GM13977 (cell line): Measurements from ENCODE around the gene ZNF236.

Experiments
- DNase-seq: peaks from one replicate; pipeline ENCODE4 v3.0.0; 2012; ENCODE audit warnings: low spot score
- in situ Hi-C: fragments of 300-500 bp; cut with MboI; formaldehyde crosslinking; loops from one replicate; pipeline ENCODE4 v1.12.0; 2022; ENCODE audit warnings: low sequenced_read_pairs, low pct_unique_long_range_greater_than_20kb, mixed read lengths, inconsistent platforms; ENCODE audit not compliant: unreplicated experiment
- TF ChIP-seq, protein P1 (sequence below): IDR thresholded peaks from 2 replicates; pipeline ENCODE4 v1.5.1; 2012; ENCODE audit warnings: mild to moderate bottlenecking, control low read depth; ENCODE audit not compliant: insufficient read depth; ENCODE audit errors: extremely low read depth, missing control alignments

The ZNF236 gene

DNA sequence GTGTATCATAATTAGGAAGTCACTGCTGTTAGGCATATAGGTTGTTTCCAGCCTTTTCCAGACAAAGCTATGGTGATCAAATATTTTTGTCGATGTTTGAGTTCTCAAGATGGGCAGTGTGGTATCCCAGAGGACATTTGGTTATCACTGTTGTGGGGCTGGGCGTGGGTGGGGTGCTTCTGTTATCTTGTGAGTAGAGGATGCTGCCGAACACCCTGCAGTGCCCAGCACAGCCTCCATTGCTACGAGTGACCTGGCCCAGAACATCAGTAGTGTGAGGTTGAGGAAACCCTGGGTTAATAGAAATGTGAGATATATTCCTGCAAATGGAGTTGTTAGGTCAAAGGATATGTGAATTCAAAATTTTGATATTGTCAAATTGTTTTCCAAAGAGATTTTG is 33.2 kb downstream of the ZNF236 start:
- TF ChIP-seq, protein P1, sequence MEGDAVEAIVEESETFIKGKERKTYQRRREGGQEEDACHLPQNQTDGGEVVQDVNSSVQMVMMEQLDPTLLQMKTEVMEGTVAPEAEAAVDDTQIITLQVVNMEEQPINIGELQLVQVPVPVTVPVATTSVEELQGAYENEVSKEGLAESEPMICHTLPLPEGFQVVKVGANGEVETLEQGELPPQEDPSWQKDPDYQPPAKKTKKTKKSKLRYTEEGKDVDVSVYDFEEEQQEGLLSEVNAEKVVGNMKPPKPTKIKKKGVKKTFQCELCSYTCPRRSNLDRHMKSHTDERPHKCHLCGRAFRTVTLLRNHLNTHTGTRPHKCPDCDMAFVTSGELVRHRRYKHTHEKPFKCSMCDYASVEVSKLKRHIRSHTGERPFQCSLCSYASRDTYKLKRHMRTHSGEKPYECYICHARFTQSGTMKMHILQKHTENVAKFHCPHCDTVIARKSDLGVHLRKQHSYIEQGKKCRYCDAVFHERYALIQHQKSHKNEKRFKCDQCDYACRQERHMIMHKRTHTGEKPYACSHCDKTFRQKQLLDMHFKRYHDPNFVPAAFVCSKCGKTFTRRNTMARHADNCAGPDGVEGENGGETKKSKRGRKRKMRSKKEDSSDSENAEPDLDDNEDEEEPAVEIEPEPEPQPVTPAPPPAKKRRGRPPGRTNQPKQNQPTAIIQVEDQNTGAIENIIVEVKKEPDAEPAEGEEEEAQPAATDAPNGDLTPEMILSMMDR, result no peak
- in situ Hi-C loops, result no loop called here

DNA sequence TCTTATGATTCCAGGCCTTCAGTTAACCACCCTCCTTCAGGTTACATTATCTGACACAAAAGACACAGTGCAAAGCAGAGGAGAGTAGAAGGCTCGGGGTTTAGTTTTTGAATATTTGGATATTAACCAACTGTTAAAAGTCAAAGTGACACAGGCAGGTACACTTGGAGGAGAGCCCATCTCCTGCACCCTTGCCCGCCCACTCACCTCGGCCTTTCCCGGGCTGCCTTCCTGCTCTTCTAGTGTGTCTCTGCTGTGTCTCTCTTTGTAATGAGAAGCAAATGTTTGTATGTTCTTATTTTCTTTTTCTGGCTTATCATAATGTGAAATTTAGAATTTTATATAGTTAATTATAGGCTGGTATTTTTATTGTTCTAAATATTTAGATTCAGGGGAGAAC is 35.1 kb downstream of the ZNF236 start:
- in situ Hi-C loops, result no loop called here
- DNase-seq, result no peak
- TF ChIP-seq, protein P1, result no peak

More for the DNA sequence above, 33.2 kb downstream of the ZNF236 start:
- no peak for DNase-seq

DNA sequence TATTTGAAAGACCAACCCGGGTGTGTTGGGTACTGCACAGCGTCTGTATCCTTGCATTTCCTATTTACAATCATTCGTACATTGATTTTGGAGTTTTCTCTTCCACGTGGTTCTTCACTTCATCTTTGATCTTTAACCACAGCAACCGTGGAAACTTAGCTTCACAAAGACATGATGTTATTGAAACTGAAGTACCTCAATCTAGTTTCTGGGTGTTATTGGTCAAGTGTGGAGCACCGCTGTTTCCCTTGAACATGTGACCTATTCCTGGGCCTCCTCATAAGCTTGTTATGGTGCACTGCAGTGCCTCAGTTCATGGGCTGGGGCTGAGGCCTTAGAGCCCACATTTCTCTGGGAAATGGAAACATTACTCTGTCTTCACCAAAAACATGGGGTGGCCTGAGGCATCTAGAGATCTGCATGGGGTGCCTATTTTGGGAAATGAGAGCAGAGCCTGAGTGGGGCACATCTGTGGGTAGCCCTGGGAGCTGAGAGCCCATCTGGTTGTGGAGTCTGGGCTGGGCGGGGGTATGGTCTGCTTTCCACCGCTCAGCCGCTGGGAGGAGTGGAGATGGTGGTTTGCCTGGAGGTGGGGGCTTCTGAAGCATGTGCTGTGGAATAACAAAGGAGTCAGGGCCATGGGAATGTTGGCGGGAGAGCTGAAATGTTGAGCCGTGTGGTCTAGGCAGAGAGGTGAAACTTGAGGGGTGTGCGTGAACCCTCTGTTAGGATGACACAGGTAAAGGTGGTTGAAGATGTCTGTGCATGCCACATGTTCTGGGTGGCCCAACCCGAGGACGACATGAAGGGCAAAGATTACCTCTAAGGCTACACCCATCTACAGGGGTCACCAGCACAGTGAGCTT is 37.4 kb downstream of the ZNF236 start:
- DNase-seq, result peak; percentile 65
- in situ Hi-C loops, result no loop called here
- TF ChIP-seq, protein P1, result no peak

DNA sequence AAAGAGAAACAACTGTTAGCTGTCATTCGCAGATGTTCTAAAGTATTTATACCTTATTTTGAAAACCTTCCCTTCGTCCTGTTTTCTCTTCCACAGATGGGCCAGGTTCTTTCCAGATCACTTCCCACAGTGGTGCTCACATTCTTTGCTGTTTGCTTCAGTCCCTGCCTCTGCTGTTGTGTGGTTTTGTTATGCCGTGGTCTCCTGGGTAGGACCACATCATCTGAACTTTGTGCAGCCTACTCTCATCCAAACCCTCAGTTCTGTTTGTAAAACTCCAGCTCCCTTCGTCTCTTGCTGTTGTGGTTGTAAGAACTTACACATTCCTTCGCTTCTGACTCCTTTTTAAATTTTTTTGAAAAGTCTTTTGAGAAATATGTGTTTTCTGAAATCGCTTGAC is 38.1 kb downstream of the ZNF236 start:
- TF ChIP-seq, protein P1, result no peak
- DNase-seq, result no peak
- in situ Hi-C loops, result no loop called here

DNA sequence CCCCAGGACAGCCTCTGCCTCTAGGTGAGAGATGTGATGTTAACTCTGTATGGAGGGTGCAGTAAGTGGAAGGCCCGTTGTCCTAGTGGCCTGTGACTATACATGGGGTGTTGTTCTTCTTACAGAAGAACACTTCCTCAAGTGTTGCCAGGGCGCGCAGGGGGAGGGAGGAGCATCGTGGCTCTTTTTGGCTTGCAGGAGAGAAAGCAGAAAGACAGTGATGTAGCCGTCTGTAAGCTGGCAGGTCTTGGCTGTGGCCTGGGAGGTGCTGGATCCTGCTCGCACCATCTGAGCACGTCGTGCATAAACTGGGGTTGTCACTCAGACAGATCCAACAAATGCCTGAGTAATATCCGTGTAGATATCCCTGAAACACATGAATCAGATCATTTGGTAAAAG is 44.3 kb downstream of the ZNF236 start:
- TF ChIP-seq, protein P1, result no peak
- DNase-seq, result no peak
- in situ Hi-C loops, result no loop called here

DNA sequence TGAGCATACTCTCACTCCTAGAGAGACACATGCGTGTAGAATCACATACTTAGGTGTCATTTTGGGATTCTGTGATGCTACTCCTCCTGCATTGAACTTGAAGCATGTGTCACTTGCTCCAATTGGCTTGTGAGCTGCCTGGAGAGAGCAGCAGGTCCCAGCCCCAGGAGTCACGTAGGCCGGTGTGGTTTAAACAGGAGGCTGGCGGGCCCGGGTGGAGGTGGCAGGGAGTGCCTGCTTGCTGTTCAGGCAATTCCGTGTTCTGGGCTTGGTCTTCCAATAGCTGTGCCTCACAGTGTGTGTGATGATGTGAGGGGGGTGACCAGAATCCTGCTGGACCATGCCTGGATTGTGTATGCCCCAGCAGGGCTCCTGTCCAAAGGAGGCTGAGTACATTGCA is 51.0 kb downstream of the ZNF236 start:
- TF ChIP-seq, protein P1, result no peak
- in situ Hi-C loops, result no loop called here
- no peak for DNase-seq

DNA sequence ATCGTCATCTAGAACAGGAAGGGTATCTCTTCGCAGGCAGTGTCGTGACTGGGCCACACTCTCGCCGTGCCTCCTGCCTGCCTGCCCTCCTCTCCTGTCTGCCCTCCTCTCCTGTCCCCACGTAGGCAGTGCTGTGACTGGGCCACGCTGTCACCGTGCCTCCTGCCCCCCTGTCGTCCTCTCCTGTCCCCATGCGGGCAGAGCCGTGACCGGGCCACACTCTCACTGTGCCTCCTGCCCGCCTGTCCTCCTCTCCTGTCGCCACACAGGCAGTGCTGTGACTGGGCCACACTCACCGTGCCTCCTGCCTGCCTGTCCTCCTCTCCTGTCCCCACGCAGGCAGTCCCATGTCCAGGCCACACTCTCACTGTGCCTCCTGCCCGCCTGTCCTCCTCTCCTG is 51.4 kb downstream of the ZNF236 start:
- TF ChIP-seq, protein P1, result no peak
- in situ Hi-C loops, result no loop called here
- DNase-seq, result no peak
